CD4-positive, alpha-beta memory T cell (primary cell): ENCODE data around the gene KLHL4. TPM values are rescaled to one million over a fixed set of nuclear protein-coding genes. Genes with fewer than 3 reads are reported as not detected.
"Not testable (repeated sequence)": the region's sequence is repeated elsewhere in the genome, so short reads cannot be mapped to it uniquely, and the experiment has no call there.

ENCODE experiments used
- CTCF ChIA-PET: fragments of 350-600 bp; sonication (Branson Sonifier 250); formaldehyde crosslinking; loops from one replicate; lab custom pipeline; 2021; ENCODE audit warnings: inconsistent platforms; ENCODE audit not compliant: partially characterized antibody; lab: Charles Lee
- POLR2A ChIA-PET: fragments of 350-600 bp; sonication (Branson Sonifier 250); formaldehyde crosslinking; loops from one replicate; lab custom pipeline; 2021; ENCODE audit not compliant: partially characterized antibody; lab: Charles Lee
- DNase-seq, 5 donors: peaks; one replicate each; pipeline versions ENCODE4 v3.0.0 to v3.0.0-alpha.2; 2020 to 2022; ENCODE audit warnings: mixed read lengths in 1 of 5
- H3K27ac ChIP-seq: one replicate; pipeline ENCODE4 v1.7.0; 2013; ENCODE audit warnings: low read depth, low read length
- H3K27me3 ChIP-seq: 2 replicates; pipeline ENCODE4 v1.7.0; 2013; ENCODE audit warnings: mild to moderate bottlenecking, low read length, moderate library complexity; ENCODE audit not compliant: insufficient read depth
- H3K36me3 ChIP-seq: 2 replicates; pipeline ENCODE4 v1.7.0; 2013; ENCODE audit warnings: mild to moderate bottlenecking, low read length, moderate library complexity; ENCODE audit not compliant: insufficient read depth
- H3K4me1 ChIP-seq: 2 replicates; pipeline ENCODE4 v1.7.0; 2013; ENCODE audit warnings: mild to moderate bottlenecking, low read length, moderate library complexity; ENCODE audit not compliant: insufficient read depth
- H3K4me3 ChIP-seq, 2 donors: one replicate each; pipeline ENCODE4 v1.7.0; 2013; ENCODE audit warnings: low read length in 2 of 2, mild to moderate bottlenecking in 1 of 2
- H3K9me3 ChIP-seq, 2 donors: one replicate each; pipeline ENCODE4 v1.7.0; 2013; ENCODE audit warnings: low read length in 2 of 2, control low read depth in 1 of 2; ENCODE audit not compliant: control insufficient read depth in 1 of 2
- H3K27ac Mint-ChIP-seq, 7 donors: one replicate each; pipeline ENCODE4 v1.8.0; 2020 to 2021; ENCODE audit warnings: mixed read lengths in 7 of 7, mild to moderate bottlenecking in 6 of 7, inconsistent platforms in 3 of 7, moderate library complexity in 3 of 7
- H3K27me3 Mint-ChIP-seq, 2 donors: one replicate each; pipeline ENCODE4 v1.8.0; 2020 to 2021; ENCODE audit warnings: mixed read lengths in 2 of 2
- H3K36me3 Mint-ChIP-seq, 2 donors: one replicate each; pipeline ENCODE4 v1.8.0; 2020 to 2021; ENCODE audit warnings: mixed read lengths in 2 of 2, inconsistent platforms in 1 of 2, mild to moderate bottlenecking in 1 of 2
- H3K4me1 Mint-ChIP-seq, 4 donors: one replicate each; pipeline ENCODE4 v1.8.0; 2020 to 2021; ENCODE audit warnings: mixed read lengths in 4 of 4, mild to moderate bottlenecking in 1 of 4
- H3K4me3 Mint-ChIP-seq, 8 donors: one replicate each; pipeline ENCODE4 v1.8.0; 2020 to 2021; ENCODE audit warnings: mixed read lengths in 8 of 8, mild to moderate bottlenecking in 7 of 8, moderate library complexity in 6 of 8, inconsistent platforms in 3 of 8
- H3K9me3 Mint-ChIP-seq, 8 donors: one replicate each; pipeline ENCODE4 v1.8.0; 2020 to 2021; ENCODE audit warnings: mixed read lengths in 8 of 8, mild to moderate bottlenecking in 5 of 8, inconsistent platforms in 3 of 8, moderate library complexity in 1 of 8
- intact Hi-C: fragments of 100-400 bp; cut with micrococcal nuclease; formaldehyde crosslinking; loops from one replicate; pipeline ENCODE4 v1.15.1; 2023
- polyA plus RNA-seq, 2 donors: library from polyadenylated mRNA; unstranded; fragments of 300-500 nt; fragmentation: Illumina TruSeq; gene quantifications; one replicate each; pipeline ENCODE4 v1.2.3, GENCODE V29; 2021
- total RNA-seq, 2 experiments: library from RNA; stranded (reverse); gene quantifications; one replicate each; pipeline ENCODE4 v1.2.3, GENCODE V29; 2021

The KLHL4 gene
- total and polyA plus RNA-seq, 4 experiments from 2014 or later: 0.14 to 0.30 TPM; not detected in 2

- H3K27ac Mint-ChIP-seq: no peak overlapping the region
- H3K4me3 Mint-ChIP-seq: no peak overlapping the region
- POLR2A ChIA-PET: no interaction called here
These were observed 66.1 kb downstream of the KLHL4 start for GRCh38 chrX:87583679-87584078.

GRCh38 chrX:87616371-87616770 is 98.8 kb downstream of the KLHL4 start:
- Histone ChIP-seq H3K4me3 (no peak overlapping the region), H3K4me1 (no peaks in the 10 kb centered on the region), H3K36me3 (no peaks in the 10 kb centered on the region), H3K9me3 (no peaks in the 10 kb centered on the region), H3K27ac (no peak overlapping the region), H3K27me3 (no peaks in the 10 kb centered on the region)
- intact Hi-C loops: no loop called here
- Mint-ChIP-seq H3K4me3 (no peak overlapping the region), H3K36me3 (no peaks in the 10 kb centered on the region), H3K9me3 (no peaks in the 10 kb centered on the region), H3K27ac (no peak overlapping the region), H3K27me3 (no peaks in the 10 kb centered on the region), H3K4me1 (no peaks in the 10 kb centered on the region)
- no peak for DNase-seq
- POLR2A ChIA-PET: no interaction called here
- CTCF ChIA-PET: no interaction called here

More at GRCh38 chrX:87583679-87584078, 66.1 kb downstream of the KLHL4 start:
- Histone ChIP-seq H3K4me1 (no peaks in the 10 kb centered on the region), H3K4me3 (no peak overlapping the region), H3K27me3 (no peaks in the 10 kb centered on the region), H3K36me3 (no peaks in the 10 kb centered on the region), H3K9me3 (no peaks in the 10 kb centered on the region), H3K27ac (no peak overlapping the region)
- Mint-ChIP-seq H3K9me3 (peaks cover 0 to 5% (median 0%) of the 10 kb centered on the region in 8 donors), H3K36me3 (no peaks in the 10 kb centered on the region), H3K4me1 (no peaks in the 10 kb centered on the region), H3K27me3 (no peaks in the 10 kb centered on the region)
- CTCF ChIA-PET: no interaction called here
- intact Hi-C loops: no loop called here
- DNase-seq: no peak

- CTCF ChIA-PET: no interaction called here
- Mint-ChIP-seq H3K27ac (no peak overlapping the region), H3K36me3 (no peaks in the 10 kb centered on the region), H3K27me3 (no peaks in the 10 kb centered on the region), H3K9me3 (no peaks in the 10 kb centered on the region), H3K4me3 (no peak overlapping the region), H3K4me1 (no peaks in the 10 kb centered on the region)
- Histone ChIP-seq H3K4me3 (no peak overlapping the region), H3K36me3 (no peaks in the 10 kb centered on the region), H3K9me3 (no peaks in the 10 kb centered on the region), H3K27ac (no peak overlapping the region), H3K4me1 (no peaks in the 10 kb centered on the region), H3K27me3 (no peaks in the 10 kb centered on the region)
- POLR2A ChIA-PET: no interaction called here
- intact Hi-C loops: no loop called here
- DNase-seq: no peak
These were observed 104.1 kb downstream of the KLHL4 start for GRCh38 chrX:87621697-87622096.

GRCh38 chrX:87626996-87627395 is 109.4 kb downstream of the KLHL4 start:
- Histone ChIP-seq H3K27ac (no peak overlapping the region), H3K36me3 (no peaks in the 10 kb centered on the region), H3K9me3 (no peaks in the 10 kb centered on the region), H3K4me1 (no peaks in the 10 kb centered on the region), H3K27me3 (no peaks in the 10 kb centered on the region), H3K4me3 (no peak overlapping the region)
- intact Hi-C loops: no loop called here
- H3K4me1 Mint-ChIP-seq: no peaks in the 10 kb centered on the region
- no peak for DNase-seq
- no peak overlapping the region for H3K27ac Mint-ChIP-seq
- H3K36me3 Mint-ChIP-seq: no peaks in the 10 kb centered on the region
- POLR2A ChIA-PET: no interaction called here
- no peak overlapping the region for H3K4me3 Mint-ChIP-seq
- no peaks in the 10 kb centered on the region for H3K27me3 Mint-ChIP-seq
- CTCF ChIA-PET: no interaction called here
- H3K9me3 Mint-ChIP-seq: peaks cover 0 to 3% (median 0%) of the 10 kb centered on the region in 8 donors

GRCh38 chrX:87634361-87634760 is 116.8 kb downstream of the KLHL4 start:
- Mint-ChIP-seq H3K4me1 (no peaks in the 10 kb centered on the region), H3K9me3 (peaks cover 0 to 6% (median 0%) of the 10 kb centered on the region in 8 donors), H3K36me3 (no peaks in the 10 kb centered on the region), H3K27me3 (no peaks in the 10 kb centered on the region), H3K4me3 (no peak overlapping the region), H3K27ac (no peak overlapping the region)
- DNase-seq: no peak
- Histone ChIP-seq H3K27ac (no peak overlapping the region), H3K4me1 (no peaks in the 10 kb centered on the region), H3K27me3 (no peaks in the 10 kb centered on the region), H3K9me3 (no peaks in the 10 kb centered on the region), H3K36me3 (no peaks in the 10 kb centered on the region), H3K4me3 (no peak overlapping the region)
- intact Hi-C loops: no loop called here
- CTCF ChIA-PET: no interaction called here
- POLR2A ChIA-PET: no interaction called here

GRCh38 chrX:87636533-87636932 is 118.9 kb downstream of the KLHL4 start:
- Histone ChIP-seq H3K9me3 (no peaks in the 10 kb centered on the region), H3K4me1 (no peaks in the 10 kb centered on the region), H3K4me3 (no peak overlapping the region), H3K36me3 (no peaks in the 10 kb centered on the region), H3K27ac (no peak overlapping the region), H3K27me3 (no peaks in the 10 kb centered on the region)
- H3K27ac Mint-ChIP-seq: no peak overlapping the region
- H3K27me3 Mint-ChIP-seq: no peaks in the 10 kb centered on the region
- CTCF ChIA-PET: no interaction called here
- intact Hi-C loops: no loop called here
- peaks cover 0 to 6% (median 0%) of the 10 kb centered on the region in 8 donors for H3K9me3 Mint-ChIP-seq
- no peak overlapping the region for H3K4me3 Mint-ChIP-seq
- no peaks in the 10 kb centered on the region for H3K4me1 Mint-ChIP-seq
- POLR2A ChIA-PET: no interaction called here
- DNase-seq: no peak
- no peaks in the 10 kb centered on the region for H3K36me3 Mint-ChIP-seq

- CTCF ChIA-PET, H3K9me3 Mint-ChIP-seq: not testable (repeated sequence)
These were observed 123.8 kb downstream of the KLHL4 start for GRCh38 chrX:87641439-87641838.

GRCh38 chrX:87661761-87662160 is 144.2 kb downstream of the KLHL4 start:
- no peaks in the 10 kb centered on the region for H3K9me3 ChIP-seq
- ChIA-PET POLR2A (no interaction called here), CTCF (no interaction called here)

More at GRCh38 chrX:87641439-87641838, 123.8 kb downstream of the KLHL4 start:
- H3K4me3 Mint-ChIP-seq, H3K27me3 ChIP-seq, H3K27ac ChIP-seq, H3K9me3 ChIP-seq, H3K36me3 ChIP-seq, H3K27ac Mint-ChIP-seq, H3K4me1 Mint-ChIP-seq, H3K27me3 Mint-ChIP-seq, H3K36me3 Mint-ChIP-seq, DNase-seq, H3K4me3 ChIP-seq, POLR2A ChIA-PET, H3K4me1 ChIP-seq, intact Hi-C loops: not testable (repeated sequence)

More at GRCh38 chrX:87661761-87662160, 144.2 kb downstream of the KLHL4 start:
- no peaks in the 10 kb centered on the region for H3K4me1 Mint-ChIP-seq
- no peak overlapping the region for H3K4me3 ChIP-seq
- no peaks in the 10 kb centered on the region for H3K36me3 Mint-ChIP-seq
- DNase-seq: no peak
- H3K9me3 Mint-ChIP-seq: peaks cover 0 to 2% (median 0%) of the 10 kb centered on the region in 8 donors
- no peaks in the 10 kb centered on the region for H3K4me1 ChIP-seq
- intact Hi-C loops: no loop called here
- no peak overlapping the region for H3K27ac ChIP-seq
- H3K27me3 Mint-ChIP-seq: no peaks in the 10 kb centered on the region
- H3K4me3 Mint-ChIP-seq: no peak overlapping the region
- no peaks in the 10 kb centered on the region for H3K36me3 ChIP-seq
- H3K27me3 ChIP-seq: no peaks in the 10 kb centered on the region
- no peak overlapping the region for H3K27ac Mint-ChIP-seq
